ENCODE data around the gene HSF5.

DNA sequence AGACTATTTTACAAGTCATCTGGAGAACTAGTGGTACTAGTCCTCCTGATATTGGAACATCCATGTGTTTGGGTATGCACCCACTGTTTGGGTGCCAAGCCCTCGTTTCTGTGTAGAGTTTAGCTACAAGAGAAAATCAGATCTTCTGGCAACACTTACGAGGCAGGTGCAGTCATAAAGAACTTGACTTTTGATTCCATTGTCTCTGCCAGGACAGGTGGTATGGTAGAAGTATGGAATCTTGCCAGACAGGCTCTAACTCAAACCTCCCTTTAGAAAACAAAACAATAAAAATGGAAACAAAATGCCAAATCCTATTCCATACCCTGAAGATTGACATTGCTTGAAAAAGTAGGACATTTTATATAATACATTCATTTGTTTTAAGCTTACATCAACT, 86.9 kb downstream of the HSF5 start:
- TF ChIP-seq, protein P1, sequence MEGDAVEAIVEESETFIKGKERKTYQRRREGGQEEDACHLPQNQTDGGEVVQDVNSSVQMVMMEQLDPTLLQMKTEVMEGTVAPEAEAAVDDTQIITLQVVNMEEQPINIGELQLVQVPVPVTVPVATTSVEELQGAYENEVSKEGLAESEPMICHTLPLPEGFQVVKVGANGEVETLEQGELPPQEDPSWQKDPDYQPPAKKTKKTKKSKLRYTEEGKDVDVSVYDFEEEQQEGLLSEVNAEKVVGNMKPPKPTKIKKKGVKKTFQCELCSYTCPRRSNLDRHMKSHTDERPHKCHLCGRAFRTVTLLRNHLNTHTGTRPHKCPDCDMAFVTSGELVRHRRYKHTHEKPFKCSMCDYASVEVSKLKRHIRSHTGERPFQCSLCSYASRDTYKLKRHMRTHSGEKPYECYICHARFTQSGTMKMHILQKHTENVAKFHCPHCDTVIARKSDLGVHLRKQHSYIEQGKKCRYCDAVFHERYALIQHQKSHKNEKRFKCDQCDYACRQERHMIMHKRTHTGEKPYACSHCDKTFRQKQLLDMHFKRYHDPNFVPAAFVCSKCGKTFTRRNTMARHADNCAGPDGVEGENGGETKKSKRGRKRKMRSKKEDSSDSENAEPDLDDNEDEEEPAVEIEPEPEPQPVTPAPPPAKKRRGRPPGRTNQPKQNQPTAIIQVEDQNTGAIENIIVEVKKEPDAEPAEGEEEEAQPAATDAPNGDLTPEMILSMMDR (IDR thresholded peaks at IDR 0.05 in 4 of 5, conservative IDR thresholded peaks at IDR 0.05 in 1 of 5) = no peak
- TF ChIP-seq POLR2A (IDR thresholded peaks at IDR 0.05) = no peak
